Measurements from ENCODE around the gene CSF3.

- TF ChIP-seq, protein P1, sequence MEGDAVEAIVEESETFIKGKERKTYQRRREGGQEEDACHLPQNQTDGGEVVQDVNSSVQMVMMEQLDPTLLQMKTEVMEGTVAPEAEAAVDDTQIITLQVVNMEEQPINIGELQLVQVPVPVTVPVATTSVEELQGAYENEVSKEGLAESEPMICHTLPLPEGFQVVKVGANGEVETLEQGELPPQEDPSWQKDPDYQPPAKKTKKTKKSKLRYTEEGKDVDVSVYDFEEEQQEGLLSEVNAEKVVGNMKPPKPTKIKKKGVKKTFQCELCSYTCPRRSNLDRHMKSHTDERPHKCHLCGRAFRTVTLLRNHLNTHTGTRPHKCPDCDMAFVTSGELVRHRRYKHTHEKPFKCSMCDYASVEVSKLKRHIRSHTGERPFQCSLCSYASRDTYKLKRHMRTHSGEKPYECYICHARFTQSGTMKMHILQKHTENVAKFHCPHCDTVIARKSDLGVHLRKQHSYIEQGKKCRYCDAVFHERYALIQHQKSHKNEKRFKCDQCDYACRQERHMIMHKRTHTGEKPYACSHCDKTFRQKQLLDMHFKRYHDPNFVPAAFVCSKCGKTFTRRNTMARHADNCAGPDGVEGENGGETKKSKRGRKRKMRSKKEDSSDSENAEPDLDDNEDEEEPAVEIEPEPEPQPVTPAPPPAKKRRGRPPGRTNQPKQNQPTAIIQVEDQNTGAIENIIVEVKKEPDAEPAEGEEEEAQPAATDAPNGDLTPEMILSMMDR (conservative IDR thresholded peaks at IDR 0.05 in 1 of 2, IDR thresholded peaks at IDR 0.05 in 1 of 2; ENCODE audit: low read depth in 1 of 2, low read length in 2 of 2), result no peak
- no peak for TF ChIP-seq EZH2 (IDR thresholded peaks at IDR 0.05; ENCODE audit: low read length, missing control alignments)
Observed at GRCh38 chr17:40062329-40063186, 47.3 kb downstream of the CSF3 start, which contains the start of gene THRA.
